COLO668 (cell line): ENCODE results near the gene NMD3.
"Not testable (repeated sequence)": the region's sequence is repeated elsewhere in the genome, so short reads cannot be mapped to it uniquely, and the experiment has no call there.

ENCODE experiments used
- DNase-seq: peaks from one replicate; lab custom pipeline; 2025; ENCODE audit not compliant: unreplicated experiment; lab: John Stamatoyannopoulos, UW

Gene NMD3

DNA sequence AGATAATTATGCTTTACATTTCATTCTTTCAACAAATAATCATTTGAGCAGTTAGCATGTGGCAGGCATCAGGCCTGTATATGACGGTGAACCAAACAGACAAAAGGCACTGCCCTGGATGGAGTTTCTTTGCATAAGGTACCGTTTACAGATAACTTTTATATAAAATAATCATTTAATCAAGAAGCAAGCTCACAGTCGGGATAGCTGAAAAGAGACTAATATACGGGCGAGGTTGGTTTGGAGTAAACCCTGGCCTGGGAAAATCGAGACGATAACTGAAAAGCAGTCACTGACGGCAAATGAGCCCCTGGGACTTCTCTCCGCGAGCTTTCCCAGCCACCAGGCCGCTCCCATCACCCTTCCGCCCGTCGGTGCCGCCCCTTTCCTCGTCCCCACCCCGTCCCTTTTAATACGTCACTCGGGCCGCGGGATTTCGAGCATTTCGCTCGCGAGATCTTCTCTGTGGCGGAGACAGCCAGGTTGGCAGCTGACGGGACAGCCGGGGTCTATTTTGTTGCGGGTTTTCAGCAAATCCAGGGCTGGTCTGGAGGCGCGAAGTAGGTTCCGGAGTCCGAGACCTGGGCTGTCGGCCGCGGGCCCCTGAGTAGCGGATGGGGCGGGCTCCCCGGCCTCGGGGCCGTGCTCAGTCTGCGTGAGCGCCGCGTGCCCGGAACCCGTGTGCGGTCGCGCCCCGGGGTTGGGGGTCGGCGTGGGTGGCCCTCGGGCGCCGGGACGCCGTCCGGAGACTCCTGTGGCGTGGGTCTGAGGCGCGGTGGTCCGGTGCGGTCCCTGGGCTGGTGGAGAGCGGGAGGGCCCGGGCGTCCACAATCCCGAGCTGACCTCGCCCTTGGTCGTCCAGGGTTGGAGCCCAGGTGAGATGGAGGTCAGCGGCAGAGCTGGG is at the start of gene NMD3:
Gene NMD3 (plus strand): TSS at position 462 of the 904 bp plus-strand sequence. CDS start 703 bp downstream, outside the sequence.
- peak; percentile 90 for DNase-seq

- no peak for DNase-seq
Observed at GRCh38 chr3:161171639-161172552, 49.2 kb upstream of the NMD3 start.

DNA sequence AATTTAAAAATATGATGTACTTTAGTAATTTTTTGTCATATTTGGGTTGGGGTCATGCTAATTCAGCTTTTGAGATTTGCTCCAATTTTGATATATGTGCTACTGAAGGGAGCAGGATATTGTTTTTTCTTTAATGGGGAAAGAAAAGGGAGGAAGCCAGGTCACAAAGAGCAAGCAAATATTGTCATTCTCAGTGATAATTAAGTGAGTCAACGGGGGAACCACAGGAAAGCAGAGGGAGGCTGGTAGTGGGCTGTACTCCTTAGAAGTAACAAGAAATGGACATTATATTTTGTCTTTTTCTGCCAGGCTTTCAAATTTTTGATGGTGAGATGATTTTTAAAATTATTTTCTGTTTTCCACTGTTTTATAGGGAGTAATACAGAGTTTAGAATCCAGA is 45.6 kb upstream of the NMD3 start:
- DNase-seq, result no peak

- DNase-seq, result peak; percentile 4
Observed at GRCh38 chr3:161177991-161178390, 43.1 kb upstream of the NMD3 start.

DNA sequence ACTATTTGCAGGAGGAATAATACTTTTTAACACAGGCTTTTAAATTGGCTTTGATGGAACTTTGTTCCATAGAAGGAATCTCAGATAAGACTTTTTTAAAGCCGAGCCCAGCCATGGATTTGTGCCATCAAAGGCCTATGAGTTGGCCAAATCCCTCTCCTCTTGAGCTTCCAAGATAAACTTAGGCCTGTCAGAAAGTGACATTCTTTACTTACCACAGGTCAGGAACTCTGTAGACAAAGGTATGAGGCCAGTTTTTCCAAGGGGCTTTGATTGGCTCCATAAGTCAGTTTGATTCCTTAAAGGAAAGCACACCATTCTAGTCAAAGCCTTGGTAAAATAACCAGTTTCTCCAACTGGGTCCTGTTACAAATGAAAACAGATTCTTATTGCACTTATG is 39.7 kb upstream of the NMD3 start:
- DNase-seq, result not testable (repeated sequence)

DNA sequence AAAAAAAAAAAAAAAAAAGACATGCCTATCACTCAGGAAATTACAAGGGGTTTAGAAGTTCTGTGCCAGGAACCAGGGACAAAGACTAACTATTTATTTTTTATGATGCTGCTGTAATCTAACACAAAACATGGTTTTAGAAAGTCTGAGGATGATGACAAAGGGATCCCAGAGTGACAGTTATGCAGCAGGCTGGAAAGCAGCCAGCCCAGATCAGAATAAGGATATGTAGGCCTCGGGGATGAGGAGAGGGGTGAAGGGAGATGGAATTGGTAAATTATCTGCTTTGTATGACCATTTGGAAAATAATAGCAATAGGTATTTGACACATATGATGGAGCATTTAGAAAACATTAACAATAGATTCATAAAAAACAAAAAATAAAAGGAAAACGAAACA is 34.1 kb upstream of the NMD3 start:
- DNase-seq, result no peak

- no peak for DNase-seq
Observed at GRCh38 chr3:161197855-161198850, 23.0 kb upstream of the NMD3 start.

- no peak for DNase-seq
Observed at GRCh38 chr3:161199926-161200325, 21.2 kb upstream of the NMD3 start.

DNA sequence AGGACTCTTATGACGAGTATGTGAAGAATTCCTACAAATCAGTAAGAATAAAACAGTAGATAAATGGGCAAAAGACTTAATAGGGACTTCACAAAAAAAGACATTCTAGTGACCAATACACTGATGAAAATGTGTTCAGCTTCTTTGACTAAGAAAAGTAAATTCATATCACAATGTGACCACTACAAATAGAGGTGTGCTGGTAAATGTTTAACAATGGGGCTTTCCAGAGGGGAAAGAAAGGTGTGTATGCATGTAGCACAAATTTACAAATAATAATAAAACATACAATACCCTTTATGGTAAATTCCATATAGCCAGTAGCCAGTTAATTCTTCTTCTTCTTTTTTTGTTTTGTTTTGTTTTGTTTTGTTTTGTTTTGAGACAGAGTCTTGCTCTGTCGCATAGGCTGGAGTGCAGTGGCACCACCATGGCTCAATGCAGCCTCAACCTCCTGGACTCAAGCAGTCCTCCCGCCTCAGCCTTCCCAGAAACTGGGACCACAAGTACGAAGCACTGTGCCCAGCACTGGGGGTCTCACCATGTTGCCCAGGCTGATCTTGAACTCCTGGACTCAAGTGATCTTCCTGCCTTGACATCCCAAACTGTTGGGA is 17.5 kb upstream of the NMD3 start:
- no peak for DNase-seq

GRCh38 chr3:161208931-161209330 is 12.2 kb upstream of the NMD3 start:
- no peak for DNase-seq

- DNase-seq, result no peak
Observed at GRCh38 chr3:161212171-161212771, 8.8 kb upstream of the NMD3 start.

DNA sequence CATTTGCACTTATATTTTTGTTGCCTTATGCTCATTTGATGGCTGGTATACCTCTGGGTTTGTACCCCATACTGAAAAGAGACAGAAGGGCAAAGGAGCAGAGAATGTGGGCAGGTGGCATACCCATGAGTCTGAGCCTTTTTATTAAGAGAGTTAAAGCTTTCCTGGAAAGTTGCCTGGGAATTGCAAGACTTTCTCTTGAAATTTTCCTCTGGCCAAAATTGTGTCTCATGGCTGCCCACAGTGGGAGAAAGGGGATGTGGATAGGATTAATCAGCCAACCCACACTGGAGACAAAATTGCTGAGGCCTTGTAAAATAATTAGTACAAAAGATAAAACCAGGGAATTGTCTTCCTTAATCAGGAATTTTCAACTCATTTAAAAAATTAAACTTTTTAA is 8.2 kb upstream of the NMD3 start:
- DNase-seq, result no peak

- DNase-seq, result no peak
Observed at GRCh38 chr3:161213644-161214043, 7.5 kb upstream of the NMD3 start.

GRCh38 chr3:161215185-161215584 is 5.9 kb upstream of the NMD3 start:
- DNase-seq, result no peak

DNA sequence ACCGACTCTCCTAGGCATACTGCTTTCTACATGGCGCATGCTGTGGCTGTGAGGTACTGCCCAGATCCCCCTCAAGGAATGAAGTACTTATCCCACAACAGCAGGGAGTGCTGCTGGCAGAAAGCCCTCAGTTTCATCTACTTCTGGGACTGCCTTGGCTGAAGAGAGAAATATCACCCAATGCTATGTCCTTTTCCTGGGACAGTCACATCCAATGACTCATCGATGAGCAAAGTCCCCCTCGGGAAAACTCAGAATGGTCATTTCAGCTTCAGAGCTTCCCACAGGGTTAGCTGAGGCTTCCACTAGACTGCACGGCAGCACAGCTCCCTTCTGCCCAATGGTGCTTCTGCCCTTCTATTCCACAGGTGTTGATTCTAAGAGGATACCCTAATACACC is 3.6 kb upstream of the NMD3 start:
- DNase-seq, result no peak

- DNase-seq, result no peak
Observed at GRCh38 chr3:161219495-161219894, 1.6 kb upstream of the NMD3 start.

GRCh38 chr3:161221806-161222600 is 892 bp downstream of the NMD3 start:
- DNase-seq, result peak; percentile 4

DNA sequence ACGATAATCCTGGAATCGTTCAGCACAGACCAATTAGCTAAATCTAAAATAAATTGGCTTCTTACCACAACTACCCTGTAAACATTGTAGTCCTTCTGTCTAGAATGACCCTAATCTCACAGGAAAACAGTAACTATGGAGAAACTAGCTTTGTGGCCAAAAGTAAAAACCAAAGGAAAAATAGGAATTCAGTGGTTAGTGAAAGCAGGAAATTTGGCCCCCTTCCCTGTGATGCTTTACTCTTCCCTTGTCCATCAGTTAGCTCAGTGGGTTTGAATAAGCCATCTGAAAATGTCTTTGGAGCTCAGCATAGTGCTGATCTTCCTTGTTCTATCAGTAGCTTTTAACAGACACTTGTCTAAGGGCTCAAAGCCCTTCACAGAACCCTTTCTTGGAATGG is 1.6 kb downstream of the NMD3 start:
- no peak for DNase-seq

- no peak for DNase-seq
Observed at GRCh38 chr3:161224786-161225185, 3.7 kb downstream of the NMD3 start.
